Loucy (cell line): ENCODE results near the gene ZNF688.
A peak's percentile ranks its signal among the peaks of the same experiment; 100 is the strongest.

ENCODE experiments used
- H2AFZ ChIP-seq: fragments of 200-600 bp; sonication (generic); 2 replicates; pipeline ENCODE4 v1.6.0; 2016; ENCODE audit warnings: antibody characterized with exemption, mild to moderate bottlenecking, low read length, moderate library complexity
- H3F3A ChIP-seq: fragments of 200-600 bp; 2 replicates; pipeline ENCODE4 v1.6.0; 2016; ENCODE audit warnings: antibody characterized with exemption, low read depth, mild to moderate bottlenecking
- H3K27me3 ChIP-seq: fragments of 200-600 bp; sonication (generic); 2 replicates; pipeline ENCODE4 v1.6.1; 2014; ENCODE audit warnings: low read length, mild to moderate bottlenecking; ENCODE audit not compliant: insufficient read depth, poor library complexity, severe bottlenecking
- H3K36me3 ChIP-seq: fragments of 200-600 bp; sonication (generic); 2 replicates; pipeline ENCODE4 v1.6.1; 2016; ENCODE audit warnings: low read length; ENCODE audit not compliant: insufficient read depth
- H3K4me1 ChIP-seq: fragments of 200-600 bp; sonication (generic); 2 replicates; pipeline ENCODE4 v1.5.1; 2014; ENCODE audit warnings: low read length, mild to moderate bottlenecking; ENCODE audit not compliant: insufficient read depth, poor library complexity, severe bottlenecking
- H3K4me2 ChIP-seq: fragments of 200-600 bp; sonication (generic); 2 replicates; pipeline ENCODE4 v1.6.0; 2014; ENCODE audit warnings: antibody characterized with exemption, low read length, low read depth, mild to moderate bottlenecking; ENCODE audit not compliant: poor library complexity, severe bottlenecking
- H3K4me3 ChIP-seq: fragments of 200-600 bp; sonication (generic); 2 replicates; pipeline ENCODE4 v1.5.1; 2014; ENCODE audit warnings: low read length, mild to moderate bottlenecking, mixed read lengths; ENCODE audit not compliant: poor library complexity, severe bottlenecking
- H3K79me2 ChIP-seq: fragments of 200-600 bp; sonication (generic); 2 replicates; pipeline ENCODE4 v1.6.1; 2014; ENCODE audit warnings: low read length; ENCODE audit not compliant: insufficient read depth
- H3K9ac ChIP-seq: fragments of 200-600 bp; sonication (generic); 2 replicates; pipeline ENCODE4 v1.6.0; 2014; ENCODE audit warnings: mild to moderate bottlenecking, low read depth, low read length, moderate library complexity; ENCODE audit not compliant: poor library complexity, severe bottlenecking
- H3K9me2 ChIP-seq: fragments of 200-600 bp; sonication (generic); replicated peaks from 2 replicates; pipeline ENCODE4 v1.6.1; 2016; ENCODE audit warnings: low read depth, low read length, mixed read lengths
- H3K9me3 ChIP-seq: fragments of 200-600 bp; sonication (generic); 2 replicates; pipeline ENCODE4 v1.6.1; 2014; ENCODE audit warnings: mild to moderate bottlenecking, antibody characterized with exemption, low read length, low read depth; ENCODE audit not compliant: insufficient read depth
- H4K20me1 ChIP-seq: fragments of 200-600 bp; sonication (generic); 2 replicates; pipeline ENCODE4 v1.6.0; 2014; ENCODE audit warnings: antibody characterized with exemption, low read length, mild to moderate bottlenecking; ENCODE audit not compliant: insufficient read depth, poor library complexity, severe bottlenecking
- CTCF ChIP-seq: fragments of 200-600 bp; sonication (generic); conservative IDR thresholded peaks from 2 replicates; pipeline ENCODE4 v1.5.1; 2014; ENCODE audit warnings: mild to moderate bottlenecking, antibody characterized with exemption, low read length
- EZH2phosphoT487 ChIP-seq: fragments of 200-600 bp; IDR thresholded peaks from 2 replicates; pipeline ENCODE4 v1.6.1; 2018; ENCODE audit warnings: antibody characterized with exemption, mild to moderate bottlenecking, moderate library complexity, borderline replicate concordance

ZNF688 gene

GRCh38 chr16:30567160-30567990 lies 4.1 kb downstream of the ZNF688 start:
- Histone ChIP-seq H3K9me3 (no peaks in the 10 kb centered on the region), H3K4me2 (peak overlapping the region; percentile 19), H3F3A (no peaks in the 10 kb centered on the region), H2AFZ (no peak overlapping the region), H3K4me1 (peaks cover 18% of the 10 kb centered on the region), H3K36me3 (no peaks in the 10 kb centered on the region), H3K9me2 (no peaks in the 10 kb centered on the region), H3K4me3 (no peak overlapping the region), H3K27me3 (no peaks in the 10 kb centered on the region), H3K9ac (no peak overlapping the region), H4K20me1 (no peaks in the 10 kb centered on the region), H3K79me2 (peaks cover 14% of the 10 kb centered on the region)
- no peak for TF ChIP-seq CTCF
- no peak for TF ChIP-seq EZH2phosphoT487

GRCh38 chr16:30566531-30566930 lies 5.0 kb downstream of the ZNF688 start:
- Histone ChIP-seq H3K4me2 (no peak overlapping the region), H3K27me3 (no peaks in the 10 kb centered on the region), H3K4me1 (peaks cover 16% of the 10 kb centered on the region), H2AFZ (no peak overlapping the region), H3K9ac (no peak overlapping the region), H3K79me2 (peaks cover 14% of the 10 kb centered on the region), H4K20me1 (no peaks in the 10 kb centered on the region), H3K9me2 (no peaks in the 10 kb centered on the region), H3K36me3 (no peaks in the 10 kb centered on the region), H3K4me3 (no peak overlapping the region), H3K9me3 (no peaks in the 10 kb centered on the region), H3F3A (no peaks in the 10 kb centered on the region)
- TF ChIP-seq CTCF, result no peak
- no peak for TF ChIP-seq EZH2phosphoT487

- H4K20me1 ChIP-seq, result no peaks in the 10 kb centered on the region
- no peaks in the 10 kb centered on the region for H3K36me3 ChIP-seq
- H3K79me2 ChIP-seq, result peaks cover 12% of the 10 kb centered on the region
- H3K27me3 ChIP-seq, result no peaks in the 10 kb centered on the region
- H3K4me1 ChIP-seq, result peaks cover 16% of the 10 kb centered on the region
- no peak overlapping the region for H3K4me3 ChIP-seq
- no peaks in the 10 kb centered on the region for H3F3A ChIP-seq
- no peaks in the 10 kb centered on the region for H3K9me2 ChIP-seq
- no peak overlapping the region for H3K4me2 ChIP-seq
- no peaks in the 10 kb centered on the region for H3K9me3 ChIP-seq
- H2AFZ ChIP-seq, result no peak overlapping the region
- no peak for TF ChIP-seq CTCF
- TF ChIP-seq EZH2phosphoT487, result no peak
- no peak overlapping the region for H3K9ac ChIP-seq
Observed at GRCh38 chr16:30565984-30566383, 5.5 kb downstream of the ZNF688 start.
